OCI-LY7 (cell line): ENCODE results near the gene KIF12. TPM values are rescaled to one million over a fixed set of nuclear protein-coding genes. Genes with fewer than 3 reads are reported as not detected.

ENCODE experiments used
- BruUV-seq: library from RNA; stranded (reverse); fragments of 400-500 nt; replicated peaks from 2 replicates; lab custom pipeline; 2021; lab: Mats Ljungman, UMichigan
- CTCF ChIA-PET: fragments of 300-600 bp; sonication (Branson Sonifier 250); formaldehyde crosslinking; loops from one replicate; lab custom pipeline; 2022; ENCODE audit warnings: antibody characterized with exemption; ENCODE audit not compliant: unreplicated experiment; lab: Charles Lee
- POLR2A ChIA-PET: fragments of 300-600 bp; sonication (Branson Sonifier 250); formaldehyde crosslinking; loops from one replicate; lab custom pipeline; 2022; ENCODE audit warnings: antibody characterized with exemption; lab: Charles Lee
- DNase-seq: peaks from one replicate; pipeline ENCODE4 v3.0.0-alpha.2; 2015; ENCODE audit warnings: low spot score
- H2AFZ ChIP-seq: fragments of 200-600 bp; sonication (generic), shearing (Covaris generic); 2 replicates; pipeline ENCODE4 v1.6.1; 2014; ENCODE audit warnings: mild to moderate bottlenecking, antibody characterized with exemption, low read length, moderate library complexity
- H3K27ac ChIP-seq: fragments of 200-600 bp; sonication (generic); 2 replicates; pipeline ENCODE4 v1.5.1; 2014; ENCODE audit warnings: mixed run types, low read depth, mild to moderate bottlenecking, moderate library complexity, low read length, inconsistent platforms; ENCODE audit not compliant: poor library complexity, severe bottlenecking
- H3K36me3 ChIP-seq: fragments of 200-600 bp; sonication (generic); 2 replicates; pipeline ENCODE4 v1.6.1; 2014; ENCODE audit warnings: mild to moderate bottlenecking, antibody characterized with exemption, low read length, moderate library complexity, mixed read lengths; ENCODE audit not compliant: insufficient read depth
- H3K4me1 ChIP-seq: fragments of 200-600 bp; sonication (generic); 2 replicates; pipeline ENCODE4 v1.5.1; 2014; ENCODE audit warnings: mild to moderate bottlenecking, low read length; ENCODE audit not compliant: insufficient read depth, poor library complexity, severe bottlenecking
- H3K4me2 ChIP-seq: fragments of 200-600 bp; sonication (generic); 2 replicates; pipeline ENCODE4 v1.6.1; 2014; ENCODE audit warnings: mild to moderate bottlenecking, low read length
- H3K4me3 ChIP-seq: fragments of 200-600 bp; sonication (generic); 2 replicates; pipeline ENCODE4 v1.5.1; 2014; ENCODE audit warnings: mild to moderate bottlenecking, low read depth, low read length; ENCODE audit not compliant: poor library complexity, severe bottlenecking
- H3K79me2 ChIP-seq: fragments of 200-600 bp; sonication (generic); 2 replicates; pipeline ENCODE4 v1.6.1; 2016; ENCODE audit warnings: low read depth, mild to moderate bottlenecking, low read length, moderate library complexity, mixed read lengths; ENCODE audit not compliant: insufficient read depth
- H3K9me2 ChIP-seq: fragments of 200-600 bp; sonication (generic); 2 replicates; pipeline ENCODE4 v1.6.1; 2016; ENCODE audit warnings: mild to moderate bottlenecking, low read length, mixed read lengths; ENCODE audit not compliant: insufficient read depth
- H3K9me3 ChIP-seq: fragments of 200-600 bp; sonication (generic); 2 replicates; pipeline ENCODE4 v1.6.1; 2014; ENCODE audit warnings: mild to moderate bottlenecking, mixed run types, low read length, mixed read lengths
- H4K20me1 ChIP-seq: fragments of 200-600 bp; sonication (generic); 2 replicates; pipeline ENCODE4 v1.6.1; 2014; ENCODE audit warnings: mild to moderate bottlenecking, antibody characterized with exemption, low read length, moderate library complexity, mixed read lengths; ENCODE audit not compliant: insufficient read depth
- EZH2phosphoT487 ChIP-seq: fragments of 200-600 bp; sonication (generic); IDR thresholded peaks from 2 replicates; pipeline ENCODE4 v1.6.1; 2018; ENCODE audit warnings: low read depth, borderline replicate concordance, mild to moderate bottlenecking, mixed run types, antibody characterized with exemption, low read length, moderate library complexity, mixed read lengths
- intact Hi-C: fragments of 100-400 bp; cut with micrococcal nuclease; formaldehyde crosslinking; loops from one replicate; pipeline ENCODE4 v1.10.0; 2022; ENCODE audit not compliant: unreplicated experiment
- total RNA-seq, 2 experiments: library from RNA; depleted of rRNA in 1 of 2; stranded (reverse); fragments of >200 nt in 1 of 2; shearing (Covaris generic) in 1 of 2; gene quantifications; 2 replicates each; pipeline ENCODE4 v1.2.3, GENCODE V29; 2014 to 2022
- TF ChIP-seq, protein P1 (sequence below): fragments of 200-600 bp; sonication (generic); conservative IDR thresholded peaks from 2 replicates; pipeline ENCODE4 v1.5.1; 2014; ENCODE audit warnings: mild to moderate bottlenecking, antibody characterized with exemption, low read length, moderate library complexity, mixed read lengths

The KIF12 gene
- total RNA-seq, 2 experiments from 2014 or later, result not detected

DNA sequence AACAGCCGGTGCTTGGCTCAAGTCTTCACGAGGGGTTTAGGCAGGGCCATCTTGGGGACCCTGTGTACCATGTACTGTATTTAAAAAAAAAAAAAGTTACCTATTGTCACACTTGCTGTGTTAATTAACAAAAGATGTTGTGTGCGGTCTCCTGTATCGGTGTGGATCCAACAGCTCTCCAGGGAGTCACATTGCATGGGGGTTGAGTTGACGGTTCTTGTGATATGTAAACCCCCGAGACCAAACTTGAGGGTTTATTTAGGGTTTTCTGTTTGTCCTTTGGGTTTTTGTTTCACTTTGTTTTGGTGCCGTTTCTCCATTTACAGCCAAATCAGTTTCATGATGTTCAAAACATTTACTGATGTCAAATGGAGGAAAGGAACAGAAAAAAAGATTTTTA lies 43.2 kb downstream of the KIF12 start:
- Histone ChIP-seq H3K9me3 (no peaks in the 10 kb centered on the region), H4K20me1 (no peaks in the 10 kb centered on the region), H3K36me3 (no peaks in the 10 kb centered on the region), H3K79me2 (no peaks in the 10 kb centered on the region), H3K4me3 (no peak overlapping the region), H3K27ac (no peak overlapping the region), H2AFZ (no peak overlapping the region), H3K4me2 (no peak overlapping the region), H3K9me2 (no peaks in the 10 kb centered on the region), H3K4me1 (no peaks in the 10 kb centered on the region)
- ChIA-PET POLR2A (no interaction called here), CTCF (no interaction called here)
- intact Hi-C loops, result no loop called here
- TF ChIP-seq, protein P1, sequence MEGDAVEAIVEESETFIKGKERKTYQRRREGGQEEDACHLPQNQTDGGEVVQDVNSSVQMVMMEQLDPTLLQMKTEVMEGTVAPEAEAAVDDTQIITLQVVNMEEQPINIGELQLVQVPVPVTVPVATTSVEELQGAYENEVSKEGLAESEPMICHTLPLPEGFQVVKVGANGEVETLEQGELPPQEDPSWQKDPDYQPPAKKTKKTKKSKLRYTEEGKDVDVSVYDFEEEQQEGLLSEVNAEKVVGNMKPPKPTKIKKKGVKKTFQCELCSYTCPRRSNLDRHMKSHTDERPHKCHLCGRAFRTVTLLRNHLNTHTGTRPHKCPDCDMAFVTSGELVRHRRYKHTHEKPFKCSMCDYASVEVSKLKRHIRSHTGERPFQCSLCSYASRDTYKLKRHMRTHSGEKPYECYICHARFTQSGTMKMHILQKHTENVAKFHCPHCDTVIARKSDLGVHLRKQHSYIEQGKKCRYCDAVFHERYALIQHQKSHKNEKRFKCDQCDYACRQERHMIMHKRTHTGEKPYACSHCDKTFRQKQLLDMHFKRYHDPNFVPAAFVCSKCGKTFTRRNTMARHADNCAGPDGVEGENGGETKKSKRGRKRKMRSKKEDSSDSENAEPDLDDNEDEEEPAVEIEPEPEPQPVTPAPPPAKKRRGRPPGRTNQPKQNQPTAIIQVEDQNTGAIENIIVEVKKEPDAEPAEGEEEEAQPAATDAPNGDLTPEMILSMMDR, result no peak
- TF ChIP-seq EZH2phosphoT487, result no peak
- BruUV-seq, result no TSS peak
- DNase-seq, result no peak

DNA sequence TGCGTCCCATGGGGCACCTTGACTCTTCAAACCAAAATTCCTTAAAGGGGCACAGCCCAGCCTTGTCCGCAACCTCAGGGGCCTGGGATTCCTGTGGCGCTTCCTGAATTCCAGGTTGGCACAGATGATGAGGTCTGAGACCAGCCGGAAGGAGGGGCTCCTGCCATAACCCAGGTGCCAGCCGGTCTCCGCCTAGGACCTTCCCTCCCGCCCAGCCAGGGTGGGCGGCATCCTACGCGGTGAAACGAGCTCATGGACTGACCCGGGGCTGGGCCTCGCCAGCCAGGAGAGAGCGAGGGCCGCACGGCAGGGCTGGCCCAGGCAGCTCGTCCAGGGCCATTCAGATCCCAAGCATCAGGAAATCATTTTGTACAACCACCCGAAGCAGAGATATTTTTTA lies 44.0 kb downstream of the KIF12 start:
- BruUV-seq, result no TSS peak
- no peak overlapping the region for H2AFZ ChIP-seq
- no peak for TF ChIP-seq EZH2phosphoT487
- TF ChIP-seq, protein P1, result no peak
- POLR2A ChIA-PET, result no interaction called here
- H3K4me3 ChIP-seq, result no peak overlapping the region
- H4K20me1 ChIP-seq, result no peaks in the 10 kb centered on the region
- no peaks in the 10 kb centered on the region for H3K9me3 ChIP-seq
- intact Hi-C loops, result no loop called here
- H3K4me1 ChIP-seq, result no peaks in the 10 kb centered on the region
- no peak overlapping the region for H3K4me2 ChIP-seq
- CTCF ChIA-PET, result no interaction called here
- no peaks in the 10 kb centered on the region for H3K36me3 ChIP-seq
- no peak for DNase-seq
- H3K9me2 ChIP-seq, result no peaks in the 10 kb centered on the region
- no peaks in the 10 kb centered on the region for H3K79me2 ChIP-seq
- no peak overlapping the region for H3K27ac ChIP-seq

DNA sequence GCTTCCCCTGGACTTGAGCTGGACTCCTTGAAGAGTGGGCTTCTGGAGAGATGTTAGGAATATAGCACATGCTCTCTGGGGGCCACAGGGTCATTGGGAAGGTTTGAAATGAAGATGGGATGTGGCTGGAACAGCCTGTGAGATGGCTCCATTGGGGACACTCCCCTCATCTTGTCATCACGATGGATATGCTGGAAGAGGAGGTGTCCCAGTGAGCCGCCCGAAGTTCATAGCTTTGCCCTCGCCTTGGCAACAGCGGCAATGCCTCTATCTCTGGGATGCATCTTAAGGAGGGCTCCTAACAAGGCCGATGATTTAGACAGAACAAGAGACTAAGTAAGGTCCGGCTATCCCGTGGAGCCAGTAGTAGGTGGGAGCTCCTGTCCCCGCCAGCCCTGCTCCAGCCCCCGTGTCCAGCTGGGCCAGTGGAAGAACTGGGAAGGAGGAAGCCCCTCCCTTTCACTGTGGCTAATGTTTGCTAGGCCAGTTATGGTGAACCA lies 44.9 kb downstream of the KIF12 start:
- DNase-seq, result no peak
- no peaks in the 10 kb centered on the region for H3K9me2 ChIP-seq
- ChIA-PET POLR2A (interaction anchor here (0.6 kb wide), 1 partner anchor 150 kb away, joined by 4 read pairs; no protein-coding TSS in a partner anchor), CTCF (no interaction called here)
- H3K4me2 ChIP-seq, result no peak overlapping the region
- BruUV-seq, result no TSS peak
- H2AFZ ChIP-seq, result no peak overlapping the region
- no peak overlapping the region for H3K27ac ChIP-seq
- no peak overlapping the region for H3K4me3 ChIP-seq
- no peaks in the 10 kb centered on the region for H3K9me3 ChIP-seq
- no peak for TF ChIP-seq EZH2phosphoT487
- TF ChIP-seq, protein P1, result no peak
- no peaks in the 10 kb centered on the region for H4K20me1 ChIP-seq
- intact Hi-C loops, result no loop called here
- no peaks in the 10 kb centered on the region for H3K4me1 ChIP-seq
- no peaks in the 10 kb centered on the region for H3K36me3 ChIP-seq
- H3K79me2 ChIP-seq, result no peaks in the 10 kb centered on the region
